Testis (tissue), 3 donors: ENCODE measurements around the gene KIFAP3. TPM values are rescaled to one million over a fixed set of nuclear protein-coding genes. Genes with fewer than 3 reads are reported as not detected.

Source experiments
- DNase-seq: peaks from one replicate; pipeline ENCODE4 v3.0.0-alpha.2; 2019
- H3K27ac ChIP-seq, 2 donors: fragments of 200-600 bp; sonication (generic); one replicate each; pipeline ENCODE4 v1.5.1; 2019
- H3K27me3 ChIP-seq: fragments of 200-600 bp; sonication (generic); one replicate; pipeline ENCODE4 v1.5.1; 2019
- H3K36me3 ChIP-seq: fragments of 200-600 bp; sonication (generic); one replicate; pipeline ENCODE4 v1.5.1; 2017; ENCODE audit warnings: low read depth; ENCODE audit errors: missing control alignments
- H3K4me1 ChIP-seq: fragments of 200-600 bp; sonication (generic); one replicate; pipeline ENCODE4 v1.5.1; 2019
- H3K4me3 ChIP-seq, 2 donors: fragments of 200-600 bp; sonication (generic); one replicate each; pipeline ENCODE4 v1.5.1; 2017 to 2019
- H3K9me3 ChIP-seq: fragments of 200-600 bp; sonication (generic); one replicate; pipeline ENCODE4 v1.5.1; 2017
- CTCF ChIP-seq, 3 experiments: fragments of 450-650 bp in 2 of 3; fragments of 200-600 bp in 1 of 3; sonication (generic) in 1 of 3; IDR thresholded peaks; one replicate each; pipeline ENCODE4 v1.5.1; 2016 to 2019; ENCODE audit warnings: antibody characterized with exemption in 3 of 3, mild to moderate bottlenecking in 2 of 3, moderate library complexity in 1 of 3
- POLR2A ChIP-seq: fragments of 450-650 bp; IDR thresholded peaks from one replicate; pipeline ENCODE4 v1.6.1; 2017; ENCODE audit warnings: antibody characterized with exemption, mild to moderate bottlenecking, moderate library complexity
- whole genome bisulfite sequencing, 2 donors: methylation state at CpG; one replicate each; pipeline ENCODE4 v1.1.5; 2018; 5-methylcytosine and 5-hydroxymethylcytosine counted together
- intact Hi-C: fragments of 100-400 bp; cut with DNase I; formaldehyde crosslinking; loops from one replicate; pipeline ENCODE4 v1.15.1; 2023; ENCODE audit warnings: low total_unique reads
- polyA plus RNA-seq: library from polyadenylated mRNA; stranded (reverse); fragments of 350-450 nt; fragmentation: Illumina TruSeq; extraction: RNeasy Lipid Tissue Mini Kit (QIAGEN cat#74804); gene quantifications from one replicate; pipeline ENCODE4 v1.2.3, GENCODE V29; 2014; ENCODE audit warnings: low read depth, low replicate concordance; ENCODE audit not compliant: insufficient read depth
- total RNA-seq, 2 donors: library from RNA; depleted of rRNA; stranded (reverse); fragments of >200 nt; gene quantifications; one replicate each; pipeline ENCODE4 v1.2.3, GENCODE V29; 2016

KIFAP3 gene
- total and polyA plus RNA-seq, 3 donors from 2014 or later = 52.9 to 80.8 (median 60.6) TPM

GRCh38 chr1:169958987-169959386, 115.5 kb downstream of the KIFAP3 start:
- Histone ChIP-seq H3K27me3 (no peaks in the 10 kb centered on the region), H3K27ac (no peak overlapping the region), H3K36me3 (no peaks in the 10 kb centered on the region), H3K4me1 (no peaks in the 10 kb centered on the region), H3K4me3 (no peak overlapping the region), H3K9me3 (no peaks in the 10 kb centered on the region)
- no peak for DNase-seq
- intact Hi-C loops = no loop called here
- no peak for TF ChIP-seq CTCF (IDR thresholded peaks at IDR 0.05)
- 80 to 81% methylated on average over 3 of the region's 3 CpGs for WGBS, 2 donors

DNA sequence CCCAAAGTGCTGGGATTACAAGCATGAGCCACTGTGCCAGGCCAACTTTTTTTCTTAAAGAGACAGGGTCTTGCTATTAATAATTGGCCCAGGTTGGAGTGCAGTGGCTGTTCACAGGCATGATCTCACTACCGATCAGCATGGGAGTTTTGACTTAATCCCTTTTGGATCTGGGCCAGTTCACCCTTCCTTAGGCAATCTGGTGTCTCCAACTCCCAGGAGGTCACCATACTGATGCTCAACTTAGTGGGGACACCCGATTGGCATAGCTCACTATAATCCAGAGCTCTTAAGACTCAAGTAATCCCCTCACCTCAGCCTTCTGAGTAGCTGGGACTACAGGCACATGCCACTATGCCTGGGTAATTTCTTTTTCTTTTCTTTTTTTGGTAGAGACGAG, 116.6 kb downstream of the KIFAP3 start:
- no peak for TF ChIP-seq CTCF (IDR thresholded peaks at IDR 0.05)
- no peak for TF ChIP-seq POLR2A
- intact Hi-C loops = no loop called here
- DNase-seq = no peak
- Histone ChIP-seq H3K9me3 (no peaks in the 10 kb centered on the region), H3K36me3 (no peaks in the 10 kb centered on the region), H3K27me3 (no peaks in the 10 kb centered on the region), H3K4me3 (no peak overlapping the region), H3K27ac (no peak overlapping the region), H3K4me1 (no peaks in the 10 kb centered on the region)
- 82 to 96% methylated on average over 2 to 3 of the region's 3 CpGs for WGBS, 2 donors

DNA sequence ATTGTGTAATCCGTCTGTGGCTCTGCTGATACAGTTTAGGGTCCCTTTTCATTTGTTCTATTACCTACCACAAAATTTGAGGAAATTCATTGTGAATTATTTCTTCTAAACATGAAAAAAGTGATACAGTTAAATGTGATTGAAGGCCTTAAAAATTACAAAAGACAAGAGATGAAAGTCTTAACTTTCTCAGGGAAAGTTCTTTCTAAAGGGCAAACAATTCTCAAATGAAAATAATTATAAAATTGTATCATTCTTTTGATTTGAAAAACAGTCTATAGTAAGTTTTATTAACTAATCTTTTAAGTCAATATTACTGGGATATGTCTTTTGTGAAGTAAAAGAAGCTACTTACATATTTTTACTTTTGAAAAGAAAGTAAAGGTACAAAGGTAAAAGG, 123.4 kb downstream of the KIFAP3 start:
- intact Hi-C loops = no loop called here
- TF ChIP-seq CTCF (IDR thresholded peaks at IDR 0.05) (no peak), POLR2A (no peak)
- Histone ChIP-seq H3K27ac (no peak overlapping the region), H3K4me3 (no peak overlapping the region), H3K36me3 (no peaks in the 10 kb centered on the region), H3K4me1 (no peaks in the 10 kb centered on the region), H3K27me3 (no peaks in the 10 kb centered on the region), H3K9me3 (no peaks in the 10 kb centered on the region)
- DNase-seq = no peak
- 85% methylated on average over 1 of the region's 1 CpG for WGBS, 2 donors

- Histone ChIP-seq H3K27ac (no peak overlapping the region), H3K27me3 (no peaks in the 10 kb centered on the region), H3K36me3 (no peaks in the 10 kb centered on the region), H3K4me1 (no peaks in the 10 kb centered on the region), H3K4me3 (no peak overlapping the region), H3K9me3 (no peaks in the 10 kb centered on the region)
- no peak for DNase-seq
- no peak for TF ChIP-seq CTCF (IDR thresholded peaks at IDR 0.05)
- TF ChIP-seq POLR2A = no peak
- intact Hi-C loops = no loop called here
Observed at GRCh38 chr1:169949139-169949538, 125.4 kb downstream of the KIFAP3 start.

- TF ChIP-seq CTCF (IDR thresholded peaks at IDR 0.05) (no peak), POLR2A (no peak)
- H3K27ac ChIP-seq = no peak overlapping the region
- no peaks in the 10 kb centered on the region for H3K9me3 ChIP-seq
- no peaks in the 10 kb centered on the region for H3K27me3 ChIP-seq
- no peaks in the 10 kb centered on the region for H3K4me1 ChIP-seq
- H3K4me3 ChIP-seq = no peak overlapping the region
- no peak for DNase-seq
- H3K36me3 ChIP-seq = no peaks in the 10 kb centered on the region
- intact Hi-C loops = no loop called here
Observed at GRCh38 chr1:169946206-169946605, 128.3 kb downstream of the KIFAP3 start.
